PC-3 (cell line): ENCODE results near the gene COX18.

Source experiments
- EZH2 ChIP-seq: fragments of 300-600 bp; sonication (generic); IDR thresholded peaks from one replicate; pipeline ENCODE4 v1.6.1; 2017; ENCODE audit warnings: antibody characterized with exemption, mild to moderate bottlenecking, low read length; ENCODE audit not compliant: unreplicated experiment
- EZH2phosphoT487 ChIP-seq: fragments of 300-600 bp; sonication (generic); IDR thresholded peaks from 2 replicates; pipeline ENCODE4 v1.6.1; 2018; ENCODE audit warnings: mild to moderate bottlenecking, antibody characterized with exemption, low read length, borderline replicate concordance
- TF ChIP-seq, protein P1 (sequence below): fragments of 300-600 bp; sonication (generic); conservative IDR thresholded peaks from 2 replicates; pipeline ENCODE4 v1.5.1; 2017; ENCODE audit warnings: antibody characterized with exemption, low read depth, mild to moderate bottlenecking, low read length

DNA sequence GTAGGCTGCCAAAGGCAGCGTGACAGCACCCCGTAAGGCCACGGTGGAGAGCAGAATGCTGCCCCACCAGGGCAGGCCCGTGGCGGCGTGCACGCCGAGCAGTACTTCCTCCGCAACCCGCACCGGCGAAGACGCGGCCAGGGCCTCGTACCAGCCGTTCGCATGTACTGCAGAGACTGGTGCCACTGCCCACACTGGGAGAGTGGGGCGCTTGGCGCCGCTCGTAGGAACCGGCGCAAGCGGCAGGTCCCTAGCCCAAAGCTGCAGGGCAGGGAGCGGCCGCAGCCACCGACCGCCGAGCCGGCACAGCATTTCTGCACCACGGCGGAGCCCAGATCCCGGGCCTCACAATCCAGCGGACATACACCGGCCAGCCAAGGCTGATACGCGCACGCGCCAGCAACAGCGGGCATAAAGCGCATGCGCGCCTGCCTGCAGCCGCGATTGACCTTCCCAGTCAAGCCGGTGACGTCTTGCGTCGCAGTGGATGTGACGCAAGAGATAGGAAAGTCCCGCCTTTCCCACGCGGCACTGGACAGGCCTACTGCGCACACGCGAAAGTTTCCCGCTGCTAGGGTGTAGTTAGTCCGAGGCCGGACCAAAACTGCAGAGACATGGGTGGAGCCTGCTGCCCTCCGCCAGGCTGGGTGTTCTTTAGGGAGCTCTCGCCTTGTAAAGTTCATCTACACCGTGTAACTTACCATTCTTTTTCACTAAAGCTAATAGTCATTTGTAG, at the start of gene COX18:
- TF ChIP-seq, protein P1, sequence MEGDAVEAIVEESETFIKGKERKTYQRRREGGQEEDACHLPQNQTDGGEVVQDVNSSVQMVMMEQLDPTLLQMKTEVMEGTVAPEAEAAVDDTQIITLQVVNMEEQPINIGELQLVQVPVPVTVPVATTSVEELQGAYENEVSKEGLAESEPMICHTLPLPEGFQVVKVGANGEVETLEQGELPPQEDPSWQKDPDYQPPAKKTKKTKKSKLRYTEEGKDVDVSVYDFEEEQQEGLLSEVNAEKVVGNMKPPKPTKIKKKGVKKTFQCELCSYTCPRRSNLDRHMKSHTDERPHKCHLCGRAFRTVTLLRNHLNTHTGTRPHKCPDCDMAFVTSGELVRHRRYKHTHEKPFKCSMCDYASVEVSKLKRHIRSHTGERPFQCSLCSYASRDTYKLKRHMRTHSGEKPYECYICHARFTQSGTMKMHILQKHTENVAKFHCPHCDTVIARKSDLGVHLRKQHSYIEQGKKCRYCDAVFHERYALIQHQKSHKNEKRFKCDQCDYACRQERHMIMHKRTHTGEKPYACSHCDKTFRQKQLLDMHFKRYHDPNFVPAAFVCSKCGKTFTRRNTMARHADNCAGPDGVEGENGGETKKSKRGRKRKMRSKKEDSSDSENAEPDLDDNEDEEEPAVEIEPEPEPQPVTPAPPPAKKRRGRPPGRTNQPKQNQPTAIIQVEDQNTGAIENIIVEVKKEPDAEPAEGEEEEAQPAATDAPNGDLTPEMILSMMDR = no peak
- no peak for TF ChIP-seq EZH2
- TF ChIP-seq EZH2phosphoT487 = no peak
